HG03378 (cell line): ENCODE data around the gene CTTNBP2NL.
"Not testable (repeated sequence)": the region's sequence is repeated elsewhere in the genome, so short reads cannot be mapped to it uniquely, and the experiment has no call there.

ENCODE experiments used
- ATAC-seq: cut with Tn5 transposase; IDR thresholded peaks from one replicate; pipeline ENCODE4 v1.9.1; 2021; ENCODE audit warnings: mild to moderate bottlenecking, moderate library complexity; ENCODE audit not compliant: unreplicated experiment

CTTNBP2NL gene

GRCh38 chr1:112418099-112418892, 22.3 kb downstream of the CTTNBP2NL start:
- no peak for ATAC-seq

- ATAC-seq, result no peak
Observed at GRCh38 chr1:112423207-112423606, 27.2 kb downstream of the CTTNBP2NL start.

GRCh38 chr1:112423666-112424065, 27.7 kb downstream of the CTTNBP2NL start:
- not testable (repeated sequence) for ATAC-seq

- ATAC-seq, result no peak
Observed at GRCh38 chr1:112429749-112430148, 33.7 kb downstream of the CTTNBP2NL start.

- ATAC-seq, result no peak
Observed at GRCh38 chr1:112431038-112431437, 35.0 kb downstream of the CTTNBP2NL start.

DNA sequence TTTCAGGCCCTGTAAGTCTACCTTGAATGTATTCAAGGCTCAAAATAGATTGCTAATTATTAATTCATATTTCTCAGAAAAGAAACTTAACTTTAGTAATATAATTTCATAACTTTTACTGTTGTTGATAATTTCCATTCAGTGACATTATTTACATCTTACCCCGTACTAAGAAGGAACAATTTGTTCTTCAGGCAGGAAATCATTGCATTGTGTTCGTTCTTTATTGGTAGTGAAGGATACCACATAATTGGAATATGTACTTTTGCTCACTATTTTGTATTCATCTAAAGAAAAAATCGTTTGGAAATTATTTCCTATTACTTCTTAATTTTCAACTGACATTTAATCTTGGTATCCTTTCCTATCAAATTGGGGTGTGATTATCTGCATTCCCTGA, 39.4 kb downstream of the CTTNBP2NL start:
- no peak for ATAC-seq

DNA sequence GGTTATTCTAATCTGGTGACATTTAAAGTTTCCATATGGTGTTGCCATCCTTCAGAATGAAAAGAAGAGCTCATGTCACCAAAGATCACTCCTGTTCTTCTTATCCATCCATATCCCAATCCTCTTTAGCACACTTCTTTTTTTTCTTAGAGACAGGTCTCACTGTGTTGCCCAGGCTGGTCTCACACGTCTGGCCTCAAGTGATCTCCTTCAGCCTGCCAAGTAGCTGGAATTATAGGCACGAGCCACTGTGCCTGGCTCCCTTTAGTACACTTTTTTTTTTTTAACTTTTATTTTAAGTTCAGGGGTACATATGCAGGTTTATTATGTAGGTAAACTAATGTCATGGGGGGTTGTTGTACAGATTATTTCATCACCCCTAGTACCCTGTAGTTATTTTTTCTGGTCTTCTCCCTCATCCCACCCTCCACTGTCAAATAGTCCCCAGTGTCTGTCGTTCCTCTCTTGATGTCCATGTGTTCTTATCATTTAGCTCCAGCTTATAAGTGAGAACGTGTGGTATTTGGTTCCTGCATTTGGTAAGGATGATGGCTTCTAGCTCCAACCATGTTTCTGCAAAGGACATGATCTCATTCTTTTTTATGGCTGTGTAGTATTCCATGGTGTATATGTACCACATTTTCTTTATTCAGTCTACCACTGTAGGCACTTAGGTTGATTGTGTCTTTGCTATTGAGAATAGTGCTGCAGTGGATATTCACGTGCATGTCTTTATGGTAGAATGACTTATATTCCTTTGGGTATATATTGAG, 40.6 kb downstream of the CTTNBP2NL start:
- ATAC-seq, result no peak

DNA sequence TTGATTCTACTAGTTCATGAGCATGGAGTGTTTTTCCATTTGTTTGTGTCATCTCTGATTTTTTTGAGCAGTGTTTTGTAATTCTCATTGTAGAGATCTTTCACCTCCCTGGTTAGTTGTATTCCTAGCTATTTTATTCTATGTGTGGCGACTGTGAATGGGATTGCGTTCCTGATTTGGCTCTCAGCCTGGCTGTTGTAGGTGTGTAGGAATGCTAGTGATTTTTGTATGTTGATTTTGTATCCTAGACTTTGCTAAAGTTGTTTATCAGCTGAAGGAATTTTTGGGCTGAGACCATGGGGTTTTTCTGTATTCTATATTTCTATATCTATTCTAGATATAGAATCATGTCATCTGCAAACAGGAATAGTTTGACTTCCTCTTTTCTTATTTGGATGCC, 42.1 kb downstream of the CTTNBP2NL start:
- ATAC-seq, result not testable (repeated sequence)

DNA sequence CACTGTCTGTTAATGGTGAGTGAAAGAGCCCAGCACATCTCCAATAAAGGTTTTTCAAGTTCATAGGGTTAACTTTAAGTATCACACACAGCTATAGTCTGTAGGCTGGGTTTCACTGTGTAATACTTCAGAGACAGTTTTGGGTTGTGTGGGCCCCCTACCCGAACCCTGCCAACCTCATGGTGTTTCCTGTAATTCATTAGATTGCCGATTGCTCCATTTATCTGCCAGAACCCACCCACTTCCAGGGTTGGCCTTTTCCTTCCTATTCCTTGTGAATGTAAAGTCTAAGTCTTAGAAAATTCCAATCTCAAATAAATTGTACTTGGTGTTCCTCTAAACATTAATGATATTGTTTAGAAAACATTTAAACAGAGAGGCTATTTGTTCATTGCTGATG, 43.6 kb downstream of the CTTNBP2NL start:
- no peak for ATAC-seq

- no peak for ATAC-seq
Observed at GRCh38 chr1:112440574-112440973, 44.6 kb downstream of the CTTNBP2NL start.

DNA sequence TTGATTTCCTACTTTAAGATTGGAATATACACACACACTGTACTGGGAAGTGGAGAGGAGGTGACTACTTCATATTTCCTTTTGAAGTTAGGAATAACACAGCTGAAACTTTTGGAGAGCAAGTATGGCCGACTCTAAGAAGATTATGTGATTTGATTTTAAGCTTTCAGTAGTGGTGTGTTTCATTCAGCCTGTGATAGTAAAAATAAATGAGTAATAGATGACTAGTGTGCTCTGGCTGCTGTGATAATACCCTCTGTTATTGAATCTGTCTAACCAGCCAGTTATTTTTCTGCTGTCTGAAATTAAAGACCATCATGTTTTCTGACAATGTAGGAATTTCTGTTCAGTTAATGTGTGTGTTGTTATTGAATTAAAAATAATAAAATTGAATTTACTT, 48.3 kb downstream of the CTTNBP2NL start:
- no peak for ATAC-seq

DNA sequence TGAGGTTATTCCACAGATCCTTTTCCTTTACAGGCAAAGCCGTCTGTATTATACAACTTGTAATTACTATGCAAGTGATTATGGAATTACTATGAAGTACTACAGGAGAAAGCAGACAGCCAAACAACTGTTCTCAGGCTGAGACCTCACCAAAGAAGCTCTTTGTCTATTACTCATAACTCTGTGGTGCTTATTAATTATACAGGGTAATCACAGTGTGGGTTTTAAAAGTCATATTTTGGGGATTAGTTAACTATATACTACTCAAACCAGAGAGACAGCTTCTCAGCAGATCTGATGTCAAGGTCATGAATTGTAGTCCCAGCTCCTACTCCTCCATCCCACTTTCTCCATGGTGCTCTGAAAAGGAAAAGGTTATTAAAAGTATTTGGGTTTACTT, 49.6 kb downstream of the CTTNBP2NL start:
- ATAC-seq, result no peak

DNA sequence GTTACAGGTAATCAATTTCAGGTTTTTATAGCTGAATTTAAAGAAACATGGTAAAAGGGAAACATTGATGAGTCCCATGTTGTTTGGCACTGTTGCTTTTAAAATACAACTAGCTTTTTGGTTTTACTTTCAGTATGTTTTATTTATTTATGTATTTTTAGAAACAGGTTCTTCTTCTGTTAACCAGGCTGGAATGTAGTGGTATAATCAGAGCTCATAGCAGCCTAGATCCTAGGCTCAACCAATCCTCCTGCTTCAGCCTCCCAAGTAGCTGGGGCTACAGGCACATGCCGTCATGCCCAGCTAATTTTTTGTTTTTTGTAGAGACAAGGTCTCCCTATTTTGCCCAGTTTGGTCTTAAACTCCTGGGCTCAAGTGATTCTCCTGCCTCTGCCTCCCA, 50.4 kb downstream of the CTTNBP2NL start:
- ATAC-seq, result no peak

- ATAC-seq, result no peak
Observed at GRCh38 chr1:112448904-112449629, 53.1 kb downstream of the CTTNBP2NL start.

GRCh38 chr1:112449630-112449983, 53.6 kb downstream of the CTTNBP2NL start:
- no peak for ATAC-seq

- no peak for ATAC-seq
Observed at GRCh38 chr1:112450773-112451172, 54.8 kb downstream of the CTTNBP2NL start.

DNA sequence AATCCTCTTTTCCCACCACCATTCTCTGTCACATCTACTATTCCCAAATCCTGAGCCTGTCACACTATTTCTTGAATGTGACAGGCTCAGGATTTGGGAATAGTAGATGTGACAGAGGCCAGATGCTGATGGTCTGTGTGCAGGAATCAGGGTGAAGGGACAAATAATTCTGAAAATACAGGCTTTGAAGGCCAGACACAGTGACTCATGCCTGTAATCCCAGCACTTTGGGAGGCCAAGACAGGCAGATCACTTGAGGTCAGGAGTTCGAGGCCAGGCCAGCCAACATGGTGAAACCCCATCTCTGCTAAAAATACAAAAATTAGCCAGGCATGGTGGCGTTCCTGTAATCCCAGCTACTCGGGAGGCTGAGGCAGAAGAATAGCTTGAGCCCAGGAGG, 55.3 kb downstream of the CTTNBP2NL start:
- not testable (repeated sequence) for ATAC-seq

DNA sequence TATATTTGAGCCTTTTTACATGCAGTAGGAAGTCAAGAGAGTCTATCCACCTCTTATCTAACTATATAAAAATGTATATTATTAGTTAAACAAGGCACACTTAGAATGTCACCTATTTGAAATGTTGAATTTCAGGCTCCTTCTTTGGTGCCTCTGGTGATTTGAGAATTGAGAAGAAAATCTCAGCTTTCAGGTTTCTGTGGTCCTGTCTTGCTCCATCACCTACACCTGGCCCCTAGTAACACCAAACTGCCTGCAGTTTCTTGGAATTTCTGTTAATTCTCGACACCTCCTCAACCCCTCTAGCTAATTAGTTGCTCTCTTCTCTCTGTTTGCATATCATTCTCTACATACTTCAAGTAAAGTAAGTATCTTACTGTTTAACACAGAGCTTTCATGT, 57.9 kb downstream of the CTTNBP2NL start:
- no peak for ATAC-seq

GRCh38 chr1:112454316-112454715, 58.3 kb downstream of the CTTNBP2NL start:
- ATAC-seq, result no peak

DNA sequence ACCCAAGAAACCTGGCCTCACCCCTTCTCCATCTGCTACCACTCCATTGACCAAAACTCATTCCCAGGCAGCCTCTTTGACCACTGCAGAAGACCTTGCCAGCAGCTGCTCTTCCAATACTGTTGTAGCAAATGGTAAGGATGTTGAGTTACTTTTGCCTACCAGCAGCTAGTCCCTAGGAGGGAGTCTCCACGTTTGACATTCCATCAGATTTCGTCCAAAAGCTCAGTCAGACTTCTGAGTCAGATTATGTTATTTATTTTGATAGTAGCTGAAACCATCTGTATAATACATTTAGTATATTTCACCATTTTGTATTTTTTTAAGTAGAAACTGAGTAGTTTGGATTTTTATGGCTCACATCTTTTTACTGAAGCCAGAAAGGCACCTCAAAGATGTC, 61.2 kb downstream of the CTTNBP2NL start:
- no peak for ATAC-seq

DNA sequence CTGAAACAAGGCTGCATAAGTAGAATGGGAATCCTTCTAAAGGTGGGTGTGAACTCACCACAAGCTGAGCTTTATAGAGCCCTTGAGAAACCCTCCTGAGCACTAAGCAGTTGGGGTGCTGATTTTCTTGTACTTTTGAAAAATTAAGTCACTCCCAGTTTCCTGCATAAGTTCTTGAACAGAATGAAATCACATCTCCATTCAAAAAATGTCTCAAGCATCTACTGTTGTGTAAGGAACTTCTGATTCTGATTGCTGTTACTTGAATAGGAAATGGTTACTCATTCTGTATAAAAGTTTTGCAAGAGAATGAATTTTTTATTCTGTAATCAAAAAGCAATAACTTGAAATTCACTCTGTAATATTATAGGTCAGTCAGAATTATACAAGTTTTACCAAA, 61.9 kb downstream of the CTTNBP2NL start:
- no peak for ATAC-seq

- ATAC-seq, result no peak
Observed at GRCh38 chr1:112458756-112459155, 62.7 kb downstream of the CTTNBP2NL start.
